MM.1S (cell line): ENCODE measurements around the gene TBL1X.

Experiments used
- CTCF ChIP-seq: fragments of 300-600 bp; sonication (generic); IDR thresholded peaks from 2 replicates; pipeline ENCODE4 v1.5.1; 2016; ENCODE audit warnings: antibody characterized with exemption, low read length, mixed read lengths
- EZH2 ChIP-seq: fragments of 300-600 bp; sonication (generic); optimal IDR thresholded peaks from 2 replicates; pipeline ENCODE3; 2017; ENCODE audit warnings: low read depth, mild to moderate bottlenecking, antibody characterized with exemption, low read length, mixed read lengths

DNA sequence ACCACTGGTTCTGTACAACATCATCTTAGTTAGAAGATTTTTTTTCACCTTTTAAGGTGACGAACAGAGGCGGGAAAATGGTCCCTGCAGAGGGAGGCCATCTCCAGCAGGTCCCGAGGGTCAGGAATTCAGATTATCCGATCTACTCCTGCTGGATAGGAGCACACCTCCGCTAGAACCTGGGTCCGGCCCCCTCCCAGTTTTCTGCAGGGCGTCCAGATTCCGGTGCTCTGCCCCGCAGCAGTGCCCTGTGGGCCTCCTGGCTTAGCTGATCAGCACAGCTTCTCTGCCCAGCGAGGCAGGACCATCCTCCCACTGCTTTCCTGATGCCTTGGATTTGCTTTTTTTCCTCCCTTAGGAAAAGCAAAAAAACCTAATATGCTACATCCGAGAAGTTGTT is 2.3 kb downstream of the TBL1X start:
- TF ChIP-seq CTCF (no peak), EZH2 (no peak)
